ENCODE data around the gene CTTN. TPM values are rescaled to one million over a fixed set of nuclear protein-coding genes. Genes with fewer than 3 reads are reported as not detected.

Gene CTTN
- total RNA-seq, 2 experiments from 2014 or later = 5.0 to 9.3 TPM

DNA sequence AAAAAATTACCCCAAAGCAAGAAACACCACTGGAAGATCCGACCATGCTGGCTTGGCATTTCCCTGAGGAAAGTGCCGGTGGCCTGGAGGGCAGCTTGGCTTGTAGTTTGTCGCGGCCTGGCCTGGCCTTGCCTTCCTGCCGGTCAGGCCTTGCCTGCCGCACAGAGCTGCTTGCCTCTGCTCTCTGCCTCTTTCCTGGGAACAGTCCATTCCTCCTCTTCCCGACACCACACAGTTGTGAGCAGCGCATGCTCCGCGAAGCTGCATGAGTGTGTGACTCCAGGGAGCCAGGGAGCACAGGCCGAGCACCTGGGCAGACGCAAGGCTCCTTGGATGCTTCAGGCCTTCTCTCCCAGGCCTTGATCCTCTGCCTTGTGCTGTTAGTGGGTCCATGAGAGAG, 19.8 kb downstream of the CTTN start:
- no peak overlapping the region for H3K4me2 ChIP-seq (ENCODE audit: low read length)
- intact Hi-C loops (cut with micrococcal nuclease; ENCODE audit: unreplicated experiment) = no loop called here
- DNase-seq (ENCODE audit: low spot score) = no peak

DNA sequence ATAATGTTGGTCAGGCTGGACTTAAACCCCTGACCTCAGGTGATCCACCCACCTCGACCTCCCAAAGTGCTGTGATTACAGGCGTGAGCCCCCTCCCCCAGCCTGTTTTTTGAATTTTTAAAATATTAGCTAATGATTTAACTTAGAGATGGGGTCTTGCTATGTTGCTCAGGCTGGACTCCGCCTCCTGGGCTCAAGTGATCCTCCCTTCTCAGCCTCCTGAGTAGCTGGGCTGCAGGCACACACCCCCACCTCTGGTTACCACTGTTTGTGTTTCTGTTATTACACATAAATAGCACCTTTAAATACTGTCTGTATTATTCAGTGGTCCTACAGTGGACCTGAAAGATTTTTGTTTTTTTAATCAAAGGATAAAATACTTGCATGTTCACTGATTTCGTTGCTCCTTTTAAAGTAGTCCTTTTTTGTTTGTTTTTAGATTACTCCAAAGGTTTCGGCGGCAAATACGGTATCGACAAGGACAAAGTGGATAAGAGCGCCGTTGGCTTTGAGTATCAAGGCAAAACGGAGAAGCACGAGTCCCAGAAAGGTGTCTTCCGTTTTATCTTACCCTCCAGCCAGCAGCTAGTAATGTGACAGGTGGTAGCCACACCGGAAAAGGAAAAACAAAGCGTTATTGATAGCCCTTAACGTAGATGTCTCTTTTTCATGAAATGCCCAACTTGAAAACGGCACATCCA, 21.1 kb downstream of the CTTN start:
- BruUV-seq (replicated peaks) = no TSS peak
- no peak for DNase-seq (ENCODE audit: low spot score)
- Histone ChIP-seq H2AFZ (ENCODE audit: low read length) (no peak overlapping the region), H4K20me1 (ENCODE audit: insufficient read depth, low read length) (no peaks in the 10 kb centered on the region), H3K4me2 (ENCODE audit: low read length) (no peak overlapping the region), H3K36me3 (ENCODE audit: insufficient read depth, low read length) (no peaks in the 10 kb centered on the region), H3K79me2 (ENCODE audit: insufficient read depth, low read depth, low read length) (no peaks in the 10 kb centered on the region), H3K27ac (ENCODE audit: low read depth, low read length, poor library complexity, severe bottlenecking) (no peak overlapping the region), H3K4me3 (ENCODE audit: low read depth, low read length, poor library complexity, severe bottlenecking) (no peak overlapping the region), H3K9me2 (ENCODE audit: insufficient read depth, low read length) (no peaks in the 10 kb centered on the region), H3K9me3 (ENCODE audit: low read length) (no peaks in the 10 kb centered on the region), H3K4me1 (ENCODE audit: insufficient read depth, low read length, poor library complexity, severe bottlenecking) (no peaks in the 10 kb centered on the region)
- ChIA-PET POLR2A (interaction anchor here (0.7 kb wide), 1 partner anchor 347 kb away, joined by 4 read pairs; no protein-coding TSS in a partner anchor), CTCF (ENCODE audit: unreplicated experiment) (no interaction called here)
- intact Hi-C loops (cut with micrococcal nuclease; ENCODE audit: unreplicated experiment) = no loop called here
- no peak for TF ChIP-seq EZH2phosphoT487 (IDR thresholded peaks at IDR 0.05; ENCODE audit: borderline replicate concordance, low read depth, low read length)
- TF ChIP-seq, protein P1, sequence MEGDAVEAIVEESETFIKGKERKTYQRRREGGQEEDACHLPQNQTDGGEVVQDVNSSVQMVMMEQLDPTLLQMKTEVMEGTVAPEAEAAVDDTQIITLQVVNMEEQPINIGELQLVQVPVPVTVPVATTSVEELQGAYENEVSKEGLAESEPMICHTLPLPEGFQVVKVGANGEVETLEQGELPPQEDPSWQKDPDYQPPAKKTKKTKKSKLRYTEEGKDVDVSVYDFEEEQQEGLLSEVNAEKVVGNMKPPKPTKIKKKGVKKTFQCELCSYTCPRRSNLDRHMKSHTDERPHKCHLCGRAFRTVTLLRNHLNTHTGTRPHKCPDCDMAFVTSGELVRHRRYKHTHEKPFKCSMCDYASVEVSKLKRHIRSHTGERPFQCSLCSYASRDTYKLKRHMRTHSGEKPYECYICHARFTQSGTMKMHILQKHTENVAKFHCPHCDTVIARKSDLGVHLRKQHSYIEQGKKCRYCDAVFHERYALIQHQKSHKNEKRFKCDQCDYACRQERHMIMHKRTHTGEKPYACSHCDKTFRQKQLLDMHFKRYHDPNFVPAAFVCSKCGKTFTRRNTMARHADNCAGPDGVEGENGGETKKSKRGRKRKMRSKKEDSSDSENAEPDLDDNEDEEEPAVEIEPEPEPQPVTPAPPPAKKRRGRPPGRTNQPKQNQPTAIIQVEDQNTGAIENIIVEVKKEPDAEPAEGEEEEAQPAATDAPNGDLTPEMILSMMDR (conservative IDR thresholded peaks at IDR 0.05; ENCODE audit: low read length) = no peak

More for the DNA sequence above, 19.8 kb downstream of the CTTN start:
- TF ChIP-seq, protein P1 (conservative IDR thresholded peaks at IDR 0.05; ENCODE audit: low read length) = no peak
- TF ChIP-seq EZH2phosphoT487 (IDR thresholded peaks at IDR 0.05; ENCODE audit: borderline replicate concordance, low read depth, low read length) = no peak
- Histone ChIP-seq H3K27ac (ENCODE audit: low read depth, low read length, poor library complexity, severe bottlenecking) (no peak overlapping the region), H4K20me1 (ENCODE audit: insufficient read depth, low read length) (no peaks in the 10 kb centered on the region), H2AFZ (ENCODE audit: low read length) (no peak overlapping the region), H3K79me2 (ENCODE audit: insufficient read depth, low read depth, low read length) (no peaks in the 10 kb centered on the region), H3K4me1 (ENCODE audit: insufficient read depth, low read length, poor library complexity, severe bottlenecking) (no peaks in the 10 kb centered on the region), H3K9me2 (ENCODE audit: insufficient read depth, low read length) (no peaks in the 10 kb centered on the region), H3K9me3 (ENCODE audit: low read length) (no peaks in the 10 kb centered on the region), H3K36me3 (ENCODE audit: insufficient read depth, low read length) (no peaks in the 10 kb centered on the region), H3K4me3 (ENCODE audit: low read depth, low read length, poor library complexity, severe bottlenecking) (no peak overlapping the region)
- no TSS peak for BruUV-seq (replicated peaks)
- ChIA-PET CTCF (ENCODE audit: unreplicated experiment) (no interaction called here), POLR2A (no interaction called here)

DNA sequence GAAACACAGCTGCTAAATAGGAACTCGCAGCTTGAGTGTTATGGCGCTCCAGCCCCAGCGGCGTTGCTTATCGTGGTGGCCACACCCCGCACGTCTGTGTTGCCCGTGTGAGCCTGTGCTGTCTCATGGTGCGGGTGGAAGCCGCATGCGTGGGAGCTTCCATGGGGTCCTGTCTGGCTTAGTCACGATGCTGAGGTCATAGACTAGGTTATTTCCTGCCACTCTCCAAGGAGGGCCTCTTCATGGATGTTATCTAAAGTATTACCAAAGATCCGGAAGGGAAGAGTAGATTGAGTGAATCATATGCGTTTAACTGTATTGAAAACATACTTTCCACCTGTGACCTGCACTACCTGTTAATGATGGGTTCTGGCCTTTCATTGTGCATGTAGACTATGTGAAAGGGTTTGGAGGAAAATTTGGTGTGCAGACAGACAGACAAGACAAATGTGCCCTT, 21.7 kb downstream of the CTTN start:
- no TSS peak for BruUV-seq (replicated peaks)
- Histone ChIP-seq H3K4me3 (ENCODE audit: low read depth, low read length, poor library complexity, severe bottlenecking) (no peak overlapping the region), H3K79me2 (ENCODE audit: insufficient read depth, low read depth, low read length) (no peaks in the 10 kb centered on the region), H3K27ac (ENCODE audit: low read depth, low read length, poor library complexity, severe bottlenecking) (no peak overlapping the region), H3K4me2 (ENCODE audit: low read length) (no peak overlapping the region), H3K9me3 (ENCODE audit: low read length) (no peaks in the 10 kb centered on the region), H3K4me1 (ENCODE audit: insufficient read depth, low read length, poor library complexity, severe bottlenecking) (no peaks in the 10 kb centered on the region), H3K36me3 (ENCODE audit: insufficient read depth, low read length) (no peaks in the 10 kb centered on the region), H2AFZ (ENCODE audit: low read length) (no peak overlapping the region), H3K9me2 (ENCODE audit: insufficient read depth, low read length) (no peaks in the 10 kb centered on the region), H4K20me1 (ENCODE audit: insufficient read depth, low read length) (no peaks in the 10 kb centered on the region)
- ChIA-PET CTCF (ENCODE audit: unreplicated experiment) (no interaction called here), POLR2A (no interaction called here)
- no peak for DNase-seq (ENCODE audit: low spot score)
- intact Hi-C loops (cut with micrococcal nuclease; ENCODE audit: unreplicated experiment) = no loop called here
- no peak for TF ChIP-seq EZH2phosphoT487 (IDR thresholded peaks at IDR 0.05; ENCODE audit: borderline replicate concordance, low read depth, low read length)
- TF ChIP-seq, protein P1 (conservative IDR thresholded peaks at IDR 0.05; ENCODE audit: low read length) = no peak
